HepG2 (cell line): ENCODE measurements around the gene USP24. TPM values are rescaled to one million over a fixed set of nuclear protein-coding genes. Genes with fewer than 3 reads are reported as not detected.
A peak's percentile ranks its signal among the peaks of the same experiment; 100 is the strongest.

Experiments used
- CSRNP1 ChIP-seq: sonication (generic); formaldehyde crosslinking; IDR thresholded peaks from 2 replicates; pipeline ENCODE4 v1.8.1; 2023; ENCODE audit warnings: mild to moderate bottlenecking, missing genetic modification reagents
- DMTF1 ChIP-seq: sonication (generic); formaldehyde crosslinking; IDR thresholded peaks from 2 replicates; pipeline ENCODE4 v1.4.0; 2020; ENCODE audit warnings: mild to moderate bottlenecking, missing genetic modification reagents
- GPBP1L1 ChIP-seq: sonication (generic); formaldehyde crosslinking; IDR thresholded peaks from 2 replicates; pipeline ENCODE4 v1.5.0; 2020; ENCODE audit warnings: mild to moderate bottlenecking, missing genetic modification reagents
- HNF1B ChIP-seq: sonication (generic); formaldehyde crosslinking; IDR thresholded peaks from 2 replicates; pipeline ENCODE4 v1.5.1; 2020; ENCODE audit warnings: mild to moderate bottlenecking, moderate library complexity, missing genetic modification reagents
- MAZ ChIP-seq, 2 experiments: sonication (generic) in 1 of 2; formaldehyde crosslinking in 1 of 2; IDR thresholded peaks; 2 replicates each; pipeline versions ENCODE4 v1.5.0 to v1.6.1; 2012 to 2020; ENCODE audit warnings: low read depth in 2 of 2, mild to moderate bottlenecking in 2 of 2, borderline replicate concordance in 1 of 2, improper control_type of control experiment in 1 of 2, low read length in 1 of 2, missing genetic modification reagents in 1 of 2, moderate library complexity in 1 of 2
- NCOA1 ChIP-seq: sonication (generic); formaldehyde crosslinking; IDR thresholded peaks from 2 replicates; pipeline ENCODE4 v1.9.0; 2021; ENCODE audit warnings: missing genetic modification reagents
- POLR2A ChIP-seq, 2 experiments: IDR thresholded peaks; 2 replicates each; pipeline ENCODE4 v1.6.1; 2011; ENCODE audit warnings: low read depth in 2 of 2, low read length in 2 of 2, mild to moderate bottlenecking in 1 of 2, moderate library complexity in 1 of 2; ENCODE audit not compliant: insufficient read depth in 1 of 2
- SOX6 ChIP-seq, 2 experiments: fragments of 450-650 bp in 1 of 2; sonication (generic) in 1 of 2; formaldehyde crosslinking in 1 of 2; IDR thresholded peaks; 2 replicates each; pipeline versions ENCODE4 v1.4.0 to v1.6.1; 2017 to 2020; ENCODE audit warnings: antibody characterized with exemption in 1 of 2, mild to moderate bottlenecking in 1 of 2, missing genetic modification reagents in 1 of 2
- THAP8 ChIP-seq: sonication (generic); formaldehyde crosslinking; IDR thresholded peaks from 2 replicates; pipeline ENCODE4 v1.5.1; 2020; ENCODE audit warnings: missing genetic modification reagents, mild to moderate bottlenecking, borderline replicate concordance
- ZNF407 ChIP-seq: sonication (generic); formaldehyde crosslinking; IDR thresholded peaks from one replicate; pipeline ENCODE4 v1.5.1; 2020; ENCODE audit warnings: mild to moderate bottlenecking, missing genetic modification reagents; ENCODE audit errors: not compliant biosample characterization
- polyA plus RNA-seq, 8 experiments: library from polyadenylated mRNA; depleted of rRNA in 3 of 8; stranded (reverse) in 7 of 8; unstranded in 1 of 8; fragments of >200 nt; fragmentation: Illumina TruSeq in 4 of 8; extraction: Trizol in 4 of 8; gene quantifications; 2 replicates each; pipeline versions ENCODE4 v1.2.1 to v1.2.3, GENCODE V29; 2011 to 2016; ENCODE audit warnings: low read depth in 4 of 8, missing spikeins in 1 of 8, mixed read lengths in 1 of 8; ENCODE audit not compliant: insufficient read depth in 1 of 8
- total RNA-seq, 5 experiments: library from RNA; depleted of rRNA; stranded (reverse); fragments of >200 nt; fragmentation: Illumina TruSeq; extraction: Trizol; gene quantifications; 2 replicates each; pipeline ENCODE4 v1.2.3, GENCODE V29; 2016; ENCODE audit warnings: low read depth in 1 of 5

USP24 gene
- total and polyA plus RNA-seq, 2 of the 13 experiments (the other 11 are each of a cell fraction or from before 2014, with no cell fraction given): 18.8 to 47.6 TPM

GRCh38 chr1:55214212-55214933, 791 bp downstream of the USP24 start (continued):
- TF ChIP-seq ZNF407 (CRISPR knock-in tag) (no peak), THAP8 (CRISPR knock-in tag) (peak; percentile 57; the same call in 1 of the 2 replicates), DMTF1 (CRISPR knock-in tag) (no peak), MAZ (IDR thresholded peaks at IDR 0.05; ENCODE audit: borderline replicate concordance, low read depth, low read length) (peak; percentile 54; the same call in 1 of the 2 replicates), MAZ (CRISPR knock-in tag; IDR thresholded peaks at IDR 0.05; ENCODE audit: low read depth) (no peak), POLR2A (IDR thresholded peaks at IDR 0.05; ENCODE audit: insufficient read depth in 1 of 2, low read depth in 2 of 2, low read length in 2 of 2) (no peak), GPBP1L1 (no peak), HNF1B (CRISPR knock-in tag) (0 out of 2 replicates have a peak, but pooled peaks have one; percentile 24), SOX6 (IDR thresholded peaks at IDR 0.05) (no peak), SOX6 (CRISPR knock-in tag; IDR thresholded peaks at IDR 0.05) (no peak), CSRNP1 (CRISPR knock-in tag) (0 out of 2 replicates have a peak, but pooled peaks have one; percentile 26), NCOA1 (CRISPR knock-in tag) (no peak)
